Activated naive CD4-positive, alpha-beta T cell (primary cell): Measurements from ENCODE around the gene LAMA1.

ENCODE experiments used
- DNase-seq, 4 experiments: peaks; one replicate each; lab custom pipeline; 2025; lab: John Stamatoyannopoulos, UW

LAMA1 gene

DNA sequence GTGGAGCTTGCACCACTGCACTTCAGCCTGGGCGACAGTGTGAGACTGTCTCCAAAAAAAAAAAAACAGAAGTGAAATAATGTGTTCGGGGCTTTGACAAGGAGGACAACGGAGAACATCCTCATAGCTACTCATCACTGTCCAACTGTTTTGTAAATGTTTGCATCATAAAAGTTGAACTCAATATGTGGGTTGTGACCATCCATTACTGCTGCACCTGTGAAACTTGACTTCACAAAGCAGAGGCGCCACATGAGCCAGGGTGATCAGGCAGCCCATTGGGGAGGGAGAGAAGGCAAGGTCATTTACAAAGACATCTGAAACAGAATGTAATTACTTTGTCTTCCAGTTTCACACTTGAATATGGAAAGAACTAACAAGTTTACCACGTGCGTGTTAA lies 61.6 kb downstream of the LAMA1 start:
- DNase-seq, result no peak

DNA sequence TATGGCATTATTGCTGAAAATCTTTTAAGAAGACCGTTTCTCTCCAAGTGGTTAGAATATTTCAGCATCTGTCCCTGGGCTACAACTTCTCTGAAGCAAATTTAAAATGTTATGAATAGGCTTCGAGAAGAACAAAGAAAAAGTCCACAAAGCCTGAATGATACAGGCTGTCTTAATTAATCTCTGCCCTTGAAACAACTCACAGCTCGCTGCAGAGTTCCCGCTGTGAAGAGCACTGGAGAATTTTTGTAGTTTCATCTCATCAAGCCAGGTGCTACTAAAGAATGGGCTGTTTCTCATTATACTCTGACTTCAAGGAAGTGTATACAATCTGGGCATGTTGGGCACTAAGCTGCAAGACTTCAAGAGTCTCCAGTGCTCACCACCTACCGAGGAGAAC lies 67.6 kb downstream of the LAMA1 start:
- no peak for DNase-seq

DNA sequence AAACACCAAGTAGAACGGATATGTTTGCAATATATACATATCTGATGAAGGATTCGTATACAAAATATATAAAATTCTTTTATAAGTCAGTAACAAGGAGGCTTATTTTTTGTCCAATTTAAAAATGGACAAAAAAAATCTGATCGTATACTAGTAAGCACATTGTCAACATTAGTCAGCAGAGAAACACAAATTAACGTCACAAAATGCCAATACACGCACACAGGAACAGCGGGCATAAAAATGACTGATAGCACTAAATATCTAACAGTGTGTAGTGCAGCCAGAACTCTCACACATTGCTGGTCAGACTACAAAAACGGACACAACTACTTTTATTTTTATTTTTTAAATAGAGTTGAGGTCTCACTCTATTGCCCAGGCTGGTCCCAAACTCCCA lies 69.5 kb downstream of the LAMA1 start:
- no peak for DNase-seq

DNA sequence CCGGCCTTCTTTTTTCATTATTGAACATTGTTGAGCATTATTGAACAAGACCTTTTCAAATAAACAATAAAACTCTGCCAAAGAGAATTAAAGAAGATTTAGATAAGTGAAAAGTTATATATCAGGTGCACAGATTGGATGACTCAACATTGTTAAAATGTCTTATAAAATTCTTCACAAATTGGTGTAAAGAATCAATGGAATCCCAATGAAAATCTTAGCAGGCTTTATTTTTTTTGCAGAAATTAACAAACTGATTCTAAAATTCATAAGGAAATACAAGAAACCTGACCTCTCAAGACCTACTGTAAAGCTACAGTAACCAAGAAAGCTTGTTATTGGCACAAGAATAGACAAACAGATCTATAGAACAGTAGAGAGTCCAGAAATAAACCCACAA lies 70.3 kb downstream of the LAMA1 start:
- no peak for DNase-seq

- DNase-seq, result no peak
Observed at GRCh38 chr18:7038330-7038851, 79.2 kb downstream of the LAMA1 start.

DNA sequence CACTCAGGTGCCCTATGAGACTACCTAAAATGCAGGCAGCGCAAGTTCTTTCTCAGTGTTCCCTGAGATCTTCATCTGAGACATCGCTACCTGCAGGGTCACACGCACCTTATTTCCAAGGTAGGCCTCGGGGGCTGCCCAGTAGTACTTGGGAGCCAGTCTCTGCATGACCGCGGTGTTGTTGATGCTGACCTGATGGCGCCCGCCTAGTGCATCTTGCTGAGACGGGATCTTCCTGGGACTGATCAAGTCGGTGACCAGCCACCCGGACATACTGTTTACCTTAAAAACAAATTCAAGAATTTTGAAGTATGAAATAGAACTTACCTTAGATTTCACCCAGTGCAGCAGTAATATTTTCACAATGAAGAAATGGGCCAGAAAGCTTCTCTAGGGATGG lies 80.1 kb downstream of the LAMA1 start:
- no peak for DNase-seq

- DNase-seq, result no peak
Observed at GRCh38 chr18:7035807-7036206, 81.8 kb downstream of the LAMA1 start.

GRCh38 chr18:7034924-7035323 lies 82.7 kb downstream of the LAMA1 start:
- DNase-seq, result no peak

DNA sequence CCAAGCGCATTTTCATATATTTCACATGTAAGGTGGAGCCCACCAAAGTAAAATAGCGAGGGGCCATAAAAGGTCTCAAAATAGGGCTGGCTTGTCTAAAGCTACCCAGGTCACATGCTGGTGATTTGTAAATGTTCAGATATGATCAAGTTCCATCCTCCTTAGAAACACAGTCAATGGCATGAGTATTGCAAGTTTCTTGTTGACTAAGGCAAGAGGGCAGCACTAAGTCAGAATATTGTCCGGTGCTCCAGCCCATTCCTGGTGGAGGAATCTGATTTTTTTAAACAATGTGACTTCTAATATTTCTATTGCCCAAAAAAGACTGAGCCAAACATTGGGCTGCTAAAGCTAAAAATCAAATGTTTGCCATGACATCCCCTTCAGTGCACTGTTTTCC lies 85.1 kb downstream of the LAMA1 start:
- no peak for DNase-seq

DNA sequence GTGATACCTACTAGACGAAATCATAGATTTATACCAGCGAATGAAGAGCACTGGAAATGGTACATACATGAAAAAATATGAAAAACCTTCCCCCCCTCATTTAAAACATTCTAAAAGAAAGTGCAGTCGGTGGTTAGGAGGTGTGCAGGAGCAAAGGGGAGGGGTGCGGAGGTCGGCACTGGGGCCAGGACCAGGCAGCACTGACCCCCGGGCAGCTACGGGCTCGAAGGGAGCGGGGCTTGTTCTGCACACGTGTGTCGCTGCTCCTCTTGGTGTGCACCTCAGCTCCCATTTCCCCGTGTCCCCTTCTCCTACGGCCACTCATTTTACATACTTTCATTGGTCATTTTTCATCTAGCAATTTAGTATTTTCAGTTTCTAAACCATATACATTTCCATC lies 89.0 kb downstream of the LAMA1 start:
- no peak for DNase-seq

- DNase-seq, result no peak
Observed at GRCh38 chr18:7025194-7025593, 92.4 kb downstream of the LAMA1 start.

- no peak for DNase-seq
Observed at GRCh38 chr18:7023581-7023980, 94.0 kb downstream of the LAMA1 start.

DNA sequence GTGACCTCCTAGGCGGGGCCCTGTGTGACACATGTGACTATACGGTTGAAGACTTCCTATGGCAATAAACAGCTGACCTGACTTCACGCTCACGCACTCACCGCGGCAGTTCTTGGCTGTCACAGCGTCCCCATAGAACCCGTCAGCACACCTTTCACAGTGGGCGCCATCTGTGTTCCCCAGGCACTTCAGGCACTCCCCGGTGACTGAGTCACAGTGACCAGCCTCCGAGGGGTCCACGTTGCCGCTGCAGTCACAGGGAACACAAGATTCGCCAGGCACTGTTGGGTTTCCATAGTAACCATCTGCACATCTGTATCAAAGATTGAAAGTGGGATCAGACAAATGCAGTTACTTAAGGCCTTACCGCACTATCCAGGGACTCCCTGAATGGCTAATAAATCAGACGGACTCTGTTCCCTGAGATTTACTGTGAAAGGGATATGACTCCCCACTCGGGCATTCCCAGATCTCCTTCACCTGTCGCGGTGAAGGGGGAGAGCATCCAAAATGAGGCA lies 94.5 kb downstream of the LAMA1 start:
- no peak for DNase-seq

DNA sequence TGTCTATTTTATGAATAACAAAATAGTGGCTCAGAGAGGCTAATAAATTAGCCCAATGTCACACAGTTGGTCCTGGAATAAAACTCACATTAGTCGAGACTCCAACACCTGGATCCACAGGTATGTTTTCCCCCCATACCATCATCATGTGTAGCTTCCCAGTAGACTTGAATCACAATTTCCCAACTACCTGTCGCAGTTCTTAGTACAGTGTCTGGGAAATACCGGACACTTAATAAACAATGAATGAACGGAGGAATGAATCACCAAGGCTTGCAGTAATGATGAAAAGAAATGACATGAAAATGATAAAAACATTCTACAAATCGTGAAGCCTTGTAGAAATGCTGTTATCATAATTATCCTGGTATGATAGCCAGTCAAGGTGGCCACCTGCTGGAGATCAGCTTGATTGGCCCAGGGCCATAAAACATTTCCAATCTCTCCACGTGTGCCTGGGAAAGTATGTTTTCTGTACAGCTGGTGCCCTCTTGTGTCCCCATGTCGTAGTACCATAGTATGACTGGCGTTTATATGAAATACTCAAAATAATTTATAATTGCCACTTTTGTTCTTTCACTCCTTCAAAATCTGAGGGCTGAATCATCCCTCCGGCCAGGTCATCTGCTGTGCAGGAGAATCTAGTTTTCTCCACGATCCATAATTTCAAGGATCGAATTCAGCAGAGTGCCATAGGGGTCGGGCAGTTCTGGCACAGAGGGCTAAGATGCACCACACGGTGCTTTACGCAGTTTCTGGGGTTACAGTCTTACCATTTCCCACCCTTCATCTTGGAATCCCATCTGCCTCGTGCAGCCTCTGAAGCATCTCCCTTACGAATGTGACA lies 95.4 kb downstream of the LAMA1 start:
- DNase-seq, result no peak

DNA sequence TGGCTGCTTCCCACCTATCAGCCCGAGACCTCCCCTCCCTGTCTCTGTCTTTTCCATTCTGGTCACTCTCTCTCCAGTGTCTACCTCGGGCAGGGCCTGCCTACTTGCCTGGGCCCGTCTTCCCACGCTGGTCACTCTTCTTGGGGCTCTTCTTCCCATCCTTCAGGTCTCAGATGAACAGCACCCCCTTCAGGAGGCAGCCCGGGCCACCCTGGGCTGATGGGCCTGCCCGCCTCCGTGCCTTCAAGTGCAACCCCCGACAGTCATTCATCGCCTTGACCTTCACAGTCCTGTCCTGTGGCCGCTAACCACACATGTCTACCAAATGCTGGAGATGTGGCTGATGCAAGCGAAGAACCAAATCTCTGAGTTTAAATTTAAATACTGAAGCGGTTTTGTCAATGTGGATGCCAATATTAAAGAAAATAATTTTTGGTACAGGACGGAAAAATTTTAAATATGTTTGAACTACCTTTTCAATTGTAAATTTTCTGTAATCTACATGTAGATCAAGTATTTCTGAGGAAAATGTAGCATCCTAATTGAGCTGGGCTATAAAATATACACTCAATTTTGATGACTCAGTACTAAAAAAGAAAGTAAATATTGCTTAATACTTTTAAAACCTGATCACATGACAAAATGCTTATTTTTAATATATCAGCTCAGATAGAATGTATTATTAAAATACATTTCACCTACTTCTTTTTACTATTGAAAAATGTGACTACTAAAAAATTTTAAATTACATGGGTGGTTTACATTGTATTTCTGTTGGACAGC lies 96.4 kb downstream of the LAMA1 start:
- no peak for DNase-seq

- no peak for DNase-seq
Observed at GRCh38 chr18:7017013-7017412, 100.6 kb downstream of the LAMA1 start.

DNA sequence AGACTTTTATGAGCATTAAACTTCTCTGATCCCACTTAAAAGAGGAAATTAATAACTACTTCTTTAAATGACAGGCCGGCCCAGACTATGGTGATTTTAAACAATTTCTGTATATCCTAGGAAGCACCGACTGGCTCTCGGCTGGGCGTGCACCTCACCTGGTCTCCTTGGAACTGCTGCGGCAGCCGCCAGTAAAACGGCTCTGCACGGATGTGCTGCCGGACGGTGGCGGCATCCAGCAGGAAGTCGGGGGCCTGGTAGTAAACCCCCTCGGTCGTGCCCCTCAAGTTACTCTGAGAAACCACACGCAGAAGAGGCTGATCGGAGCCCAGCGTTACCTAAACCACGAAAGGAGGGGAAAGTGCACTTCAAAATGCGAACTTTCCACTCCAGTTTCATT lies 106.5 kb downstream of the LAMA1 start:
- no peak for DNase-seq

GRCh38 chr18:7004009-7004408 lies 113.6 kb downstream of the LAMA1 start:
- DNase-seq, result no peak

DNA sequence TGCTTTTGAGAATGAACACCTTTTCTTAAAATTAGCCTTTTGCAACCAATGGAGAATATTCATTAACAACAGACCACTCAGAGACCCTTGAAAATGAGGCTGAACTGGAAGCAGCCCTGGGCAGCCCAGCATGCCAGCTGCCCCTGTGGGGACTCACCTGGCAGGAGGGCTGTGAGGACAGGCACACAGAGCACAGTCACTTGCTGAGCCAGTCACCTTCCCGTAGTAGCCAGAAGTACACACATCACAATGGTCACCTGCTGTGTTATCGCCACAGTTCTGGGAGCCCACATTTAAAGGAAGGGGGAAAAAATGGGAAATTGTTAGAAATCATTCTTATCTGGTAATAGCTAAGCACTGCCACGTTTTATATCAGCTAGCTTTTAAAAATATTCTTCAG lies 115.5 kb downstream of the LAMA1 start:
- DNase-seq, result no peak

GRCh38 chr18:7000484-7001096 lies 117.0 kb downstream of the LAMA1 start:
- DNase-seq, result no peak

DNA sequence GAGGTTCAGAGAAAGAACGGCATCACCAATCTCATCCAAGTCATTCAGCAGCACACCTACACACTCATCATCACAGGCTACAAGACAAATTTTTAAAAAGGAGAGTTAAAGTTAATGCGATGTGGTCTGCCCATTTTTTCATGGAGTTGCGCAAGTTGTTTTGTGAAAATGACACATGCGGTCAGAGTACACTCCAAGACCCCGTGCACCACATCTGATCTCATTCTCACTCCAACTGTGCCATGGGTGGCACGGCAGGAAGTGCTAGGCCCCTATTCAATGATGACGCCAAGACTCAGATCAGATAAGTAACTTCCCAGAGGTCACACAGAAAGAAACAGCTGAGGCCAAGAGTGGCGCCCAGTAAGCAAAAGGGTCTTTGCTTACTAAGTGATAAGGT lies 119.8 kb downstream of the LAMA1 start:
- no peak for DNase-seq

DNA sequence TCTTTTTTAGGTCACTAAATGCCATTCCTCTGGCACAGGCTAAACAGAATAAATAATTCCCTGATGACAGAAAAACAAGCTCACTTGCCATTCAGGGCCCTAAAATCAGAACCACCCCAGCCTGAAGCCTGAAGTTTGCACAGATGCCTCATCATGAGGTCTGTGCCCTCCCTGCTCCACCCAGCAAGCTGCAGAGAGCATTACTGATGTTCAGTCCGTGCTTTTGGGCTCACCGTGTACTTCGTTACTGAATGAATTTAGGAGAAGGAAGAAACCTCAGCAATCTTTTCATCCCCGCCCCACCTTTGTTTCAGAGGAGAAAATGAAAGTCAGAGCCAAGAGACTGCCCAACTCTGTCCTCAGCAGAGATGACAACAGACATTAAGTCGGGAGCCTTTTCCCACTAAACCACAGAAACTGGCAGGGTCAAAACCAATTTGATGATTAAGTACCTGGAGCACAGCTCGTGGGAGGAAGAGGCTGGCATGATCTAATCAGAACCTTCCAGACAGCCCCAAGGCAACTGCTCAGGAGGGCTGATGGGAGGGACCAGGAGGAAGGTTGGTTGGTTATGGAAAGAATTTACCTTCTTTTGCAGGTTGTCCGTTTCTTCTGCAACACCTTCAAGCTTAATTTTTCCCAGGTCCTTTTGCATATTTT lies 122.7 kb downstream of the LAMA1 start:
- DNase-seq, result no peak
